ELF-1 (cell line): ENCODE data around the gene AKR1A1.
A peak's percentile ranks its signal among the peaks of the same experiment; 100 is the strongest.
"Not testable (repeated sequence)": the region's sequence is repeated elsewhere in the genome, so short reads cannot be mapped to it uniquely, and the experiment has no call there.

ENCODE experiments used
- DNase-seq: peaks from one replicate; pipeline ENCODE4 v3.0.0-alpha.2; 2016; ENCODE audit warnings: low read depth, low spot score

AKR1A1 gene

DNA sequence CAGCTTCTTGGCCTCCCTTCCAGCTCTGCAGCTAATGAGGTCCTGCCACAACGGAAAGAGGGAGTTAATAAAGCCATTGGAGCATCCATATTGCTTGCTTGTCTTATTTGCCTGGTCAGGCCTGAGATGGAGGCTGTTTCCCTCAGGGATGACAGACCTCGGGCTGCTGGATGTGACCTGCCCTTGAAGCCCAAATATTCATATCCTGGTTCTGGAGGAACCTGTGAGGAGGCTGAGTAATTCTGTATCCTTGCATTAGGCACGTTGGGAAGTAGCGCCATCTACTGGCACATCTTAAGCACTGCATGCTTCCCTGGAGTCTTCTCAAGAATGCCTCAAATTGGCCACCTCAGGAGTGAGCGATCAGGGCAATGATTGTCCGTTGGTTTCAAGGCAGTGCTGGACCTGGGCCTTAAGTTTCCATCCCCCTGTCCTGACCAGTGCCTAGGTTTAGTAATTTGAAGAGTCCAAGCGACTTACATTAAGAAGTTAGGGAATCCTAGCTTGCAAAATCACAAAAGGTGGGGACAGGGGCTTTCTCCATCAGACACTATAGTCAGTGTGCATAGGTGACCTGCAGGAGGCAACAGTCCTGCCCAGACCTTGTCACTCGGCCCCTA, 19.4 kb downstream of the AKR1A1 start:
- DNase-seq: peak; percentile 84

DNA sequence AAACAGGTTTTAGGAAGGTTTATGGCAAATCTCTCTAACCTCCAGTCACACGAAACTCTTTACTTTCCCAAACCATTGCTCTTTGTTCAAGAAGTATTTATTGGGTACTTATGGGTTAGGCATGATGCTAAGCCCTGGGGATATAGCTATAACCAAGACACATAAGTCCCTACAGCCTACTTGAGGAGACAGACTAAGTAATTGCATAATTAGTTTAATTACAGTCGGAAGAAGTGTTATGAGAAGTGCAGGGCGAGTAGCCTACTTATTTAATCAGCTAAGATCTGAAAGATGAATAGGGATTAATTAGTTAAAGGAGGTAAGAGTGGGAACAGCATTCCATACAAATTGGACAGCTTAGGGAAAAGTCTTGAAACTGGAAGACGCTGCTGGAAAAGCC, 20.0 kb downstream of the AKR1A1 start:
- DNase-seq: no peak

DNA sequence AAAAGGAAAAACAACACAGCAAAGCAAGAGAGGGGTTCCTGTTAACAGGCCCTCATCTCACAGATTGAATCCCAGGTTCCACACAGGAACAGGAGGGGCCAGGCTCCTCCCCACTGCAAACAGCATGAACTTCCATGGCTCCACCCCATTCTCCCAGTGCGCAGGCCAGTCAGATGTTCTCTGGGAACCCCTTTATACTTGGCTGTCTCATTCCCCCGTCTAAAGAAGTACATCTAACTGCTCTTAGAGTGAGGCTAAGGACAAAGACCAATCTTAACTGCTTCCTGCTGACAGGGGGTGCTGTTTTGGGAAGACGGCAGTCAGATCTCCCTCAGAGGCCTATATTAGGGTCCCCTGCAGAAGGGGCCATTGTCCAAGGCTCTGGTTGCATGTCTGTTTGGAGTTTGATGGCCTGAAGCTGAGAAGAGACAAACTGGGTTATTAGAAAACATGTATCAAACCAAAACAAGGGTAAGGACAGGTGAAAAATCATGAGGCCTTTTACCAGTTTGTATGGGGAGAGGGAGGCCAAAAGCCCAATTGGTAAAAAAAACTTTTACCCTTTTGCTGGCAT, 22.7 kb downstream of the AKR1A1 start:
- no peak for DNase-seq

DNA sequence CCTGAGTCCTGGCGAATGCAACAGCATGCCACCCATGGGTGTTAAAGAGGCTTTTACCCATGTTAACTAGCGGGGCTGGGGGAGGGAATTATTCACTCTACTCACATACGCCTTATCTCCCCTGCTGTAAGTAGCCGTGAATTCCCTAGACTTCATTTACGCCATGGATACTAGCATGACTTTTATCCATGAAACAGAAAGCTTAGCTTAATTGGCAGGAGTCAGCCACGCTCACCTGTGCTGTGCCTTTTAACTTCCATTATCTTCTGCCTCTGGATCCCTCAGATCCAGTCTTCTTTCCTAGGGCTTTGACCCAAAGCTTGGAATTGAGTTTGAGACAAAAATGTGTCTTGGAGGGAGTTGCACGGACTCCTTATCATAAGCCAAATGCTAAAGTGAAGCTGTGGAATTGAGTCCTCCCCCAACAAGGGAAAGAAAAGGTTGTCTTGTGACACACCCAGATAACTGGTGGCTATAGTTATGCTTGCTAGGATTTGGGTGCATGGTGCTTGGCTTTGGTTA, 23.5 kb downstream of the AKR1A1 start:
- no peak for DNase-seq

DNA sequence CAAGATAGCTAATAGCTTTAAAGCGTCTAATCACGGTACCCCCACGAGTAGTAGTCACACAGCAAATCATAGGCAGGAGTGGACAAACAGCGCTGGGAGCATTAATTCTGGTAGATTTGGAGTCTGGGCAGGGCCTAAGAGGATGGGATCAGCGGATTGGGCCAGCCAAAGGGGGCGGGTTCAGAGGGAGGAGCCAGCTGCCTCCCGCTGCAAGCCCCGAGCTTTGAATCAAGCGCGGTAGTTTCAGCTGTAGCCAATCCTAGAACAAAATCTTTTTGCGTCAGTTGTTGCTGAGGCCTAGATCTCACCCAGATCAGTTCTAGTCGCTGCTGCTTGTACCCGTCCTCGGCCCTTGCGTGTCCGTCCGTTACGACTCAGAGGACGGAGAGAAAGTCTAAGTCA, 32.6 kb downstream of the AKR1A1 start:
- peak; percentile 98 for DNase-seq

DNA sequence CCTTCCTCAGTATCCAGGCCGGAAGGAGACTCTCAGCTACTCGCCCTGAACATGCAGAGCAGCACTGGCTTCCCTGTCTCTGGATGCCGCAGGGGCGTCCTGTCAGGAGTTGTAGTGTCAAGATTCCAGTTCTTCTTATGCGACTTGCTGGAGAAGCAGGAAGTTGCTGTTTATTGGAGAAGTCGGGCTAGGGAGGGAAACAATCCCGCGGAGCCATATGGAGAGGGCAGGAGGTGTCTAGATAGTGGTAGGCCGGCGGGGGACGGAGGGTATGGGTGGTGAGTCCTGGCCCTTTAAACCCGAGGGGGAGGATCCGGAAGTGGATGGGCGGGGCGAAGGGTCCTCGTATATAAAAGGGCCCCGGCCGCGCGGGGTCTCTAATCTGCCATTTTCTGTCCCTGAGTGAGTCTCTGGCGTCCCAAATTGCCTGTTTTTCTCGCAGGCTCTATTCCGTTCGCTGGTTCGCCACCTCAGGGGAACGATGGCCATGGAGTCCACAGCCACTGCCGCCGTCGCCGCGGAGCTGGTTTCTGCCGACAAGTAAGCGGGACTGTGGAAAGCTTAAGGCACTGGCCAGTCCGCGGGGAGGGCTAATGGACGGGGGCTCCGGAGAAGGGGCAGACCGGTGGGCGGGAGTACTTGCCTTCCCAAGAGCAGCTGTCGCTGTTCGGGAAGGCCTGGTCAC, 33.2 kb downstream of the AKR1A1 start, which contains the start of gene NASP:
Gene NASP, plus strand, starts transcription at position 376 of the 685 bp plus-strand sequence. Its CDS starts 106 bp downstream, at position 482.
- DNase-seq: peak; percentile 97

DNA sequence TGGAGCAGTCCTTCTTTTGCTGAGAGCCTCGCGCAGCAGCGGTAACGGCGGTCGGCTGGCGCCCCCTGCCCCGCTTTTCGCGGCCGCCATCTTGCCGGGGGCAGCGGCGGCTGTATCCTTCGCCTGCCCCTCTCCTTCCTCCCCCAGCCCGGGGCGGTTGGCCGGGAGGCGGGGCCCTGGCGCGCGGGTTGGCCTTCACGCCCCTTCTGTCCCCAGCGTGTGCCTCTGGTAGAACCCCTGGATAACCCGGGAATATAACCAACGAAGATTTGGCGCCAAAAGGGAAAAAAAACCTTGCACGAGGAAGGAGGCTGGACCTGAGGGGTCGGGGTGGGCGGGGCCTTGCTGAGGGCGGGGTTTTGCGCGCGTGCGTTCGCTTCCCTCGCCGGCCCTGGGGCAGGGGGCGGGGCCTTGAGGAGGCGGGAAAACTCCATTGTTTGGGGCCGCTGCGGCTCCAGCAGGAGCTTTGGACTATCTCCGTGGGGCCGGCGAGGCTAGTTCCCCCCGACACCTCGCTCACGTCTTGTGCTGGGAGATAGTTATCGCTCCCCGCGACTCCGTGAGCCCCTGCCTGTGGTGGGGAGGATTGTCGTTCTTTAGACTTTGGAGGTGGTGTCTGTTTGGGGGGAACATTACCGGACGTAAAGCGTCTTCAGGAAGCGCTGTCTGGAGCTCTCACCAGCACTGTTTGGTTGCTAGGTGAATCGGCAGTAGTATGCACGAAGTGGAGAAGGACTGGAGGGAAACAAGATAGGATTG, 33.9 kb downstream of the AKR1A1 start:
- DNase-seq: peak; percentile 95

DNA sequence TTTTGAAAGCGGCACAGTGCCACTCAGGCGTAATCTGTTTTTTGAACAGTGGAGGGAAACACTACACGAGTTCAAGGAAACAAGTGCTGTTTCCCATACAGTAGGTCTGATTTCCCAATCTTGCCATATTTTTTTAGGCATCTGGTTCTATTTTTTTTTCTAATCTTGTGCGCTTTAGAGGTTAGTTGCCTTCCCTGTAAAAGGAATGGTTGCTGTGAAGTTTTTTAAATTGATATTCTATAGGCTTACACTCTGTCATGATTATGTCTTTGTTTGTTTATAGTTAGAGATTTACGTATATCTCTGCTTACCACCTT, 34.4 kb downstream of the AKR1A1 start:
- DNase-seq: no peak

DNA sequence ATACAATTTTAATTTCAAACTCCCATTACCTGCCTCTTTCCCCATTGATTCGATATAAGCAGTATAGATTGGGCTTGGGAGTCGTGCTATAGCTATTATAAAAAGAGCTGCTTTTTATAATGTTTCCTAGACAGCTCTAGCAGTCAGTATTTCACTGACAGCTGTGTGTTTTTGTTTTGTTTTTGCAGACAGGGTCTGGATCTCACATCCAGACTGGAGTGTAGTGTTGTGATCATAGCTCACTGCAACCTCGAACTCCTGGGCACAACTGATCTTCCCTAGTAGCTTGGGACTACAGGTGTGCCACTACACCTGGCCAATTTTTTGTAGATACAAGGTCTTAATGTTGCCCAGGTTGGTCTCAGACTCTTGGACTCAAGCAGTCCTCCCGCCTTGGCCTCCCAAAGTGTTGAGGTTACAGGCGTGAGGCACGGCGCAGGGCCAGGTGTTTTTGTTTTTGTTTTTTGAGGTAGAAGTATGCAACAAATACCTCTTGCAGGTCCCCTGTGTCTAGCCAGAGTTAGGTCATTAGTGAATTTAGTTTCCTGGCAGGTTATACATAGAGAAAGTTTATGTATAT, 35.0 kb downstream of the AKR1A1 start:
- DNase-seq: peak; percentile 27

DNA sequence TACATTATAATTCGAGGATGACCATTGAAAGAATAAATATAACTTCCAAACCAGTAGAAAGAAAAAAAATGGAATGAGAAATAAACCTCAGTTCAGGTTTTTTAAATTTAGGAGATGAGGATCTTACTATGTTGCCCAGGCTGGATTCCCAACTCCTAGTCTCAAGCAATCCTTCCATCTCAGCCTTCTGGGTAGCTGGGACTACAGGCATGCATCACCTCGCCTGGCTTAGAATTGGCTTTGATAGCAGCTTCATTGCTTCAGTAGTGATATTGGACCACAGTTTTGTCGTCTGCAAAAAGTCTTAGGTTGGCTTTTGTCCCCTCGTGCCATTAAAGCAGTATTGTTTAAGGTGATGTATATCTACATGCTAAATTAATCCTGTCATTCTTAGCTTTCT, 36.1 kb downstream of the AKR1A1 start:
- no peak for DNase-seq

DNA sequence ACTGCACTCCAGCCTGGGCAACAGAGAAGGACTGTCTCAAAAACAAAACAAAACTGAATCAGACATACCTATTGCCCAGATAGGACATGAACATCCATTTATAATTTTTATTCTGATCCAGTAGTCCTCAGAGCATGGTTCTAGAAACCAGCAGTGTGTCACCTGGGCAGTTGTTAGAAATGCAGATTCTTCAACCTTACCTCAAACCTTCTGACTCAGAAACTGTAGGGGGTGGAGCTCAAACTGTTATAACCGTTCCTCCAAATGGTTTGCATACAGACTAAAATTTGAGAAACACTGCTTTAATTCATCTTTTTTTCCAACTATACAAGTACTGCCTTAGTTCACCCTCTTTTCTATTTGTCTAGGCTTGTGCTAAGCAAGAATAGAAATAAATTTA, 39.2 kb downstream of the AKR1A1 start:
- no peak for DNase-seq

DNA sequence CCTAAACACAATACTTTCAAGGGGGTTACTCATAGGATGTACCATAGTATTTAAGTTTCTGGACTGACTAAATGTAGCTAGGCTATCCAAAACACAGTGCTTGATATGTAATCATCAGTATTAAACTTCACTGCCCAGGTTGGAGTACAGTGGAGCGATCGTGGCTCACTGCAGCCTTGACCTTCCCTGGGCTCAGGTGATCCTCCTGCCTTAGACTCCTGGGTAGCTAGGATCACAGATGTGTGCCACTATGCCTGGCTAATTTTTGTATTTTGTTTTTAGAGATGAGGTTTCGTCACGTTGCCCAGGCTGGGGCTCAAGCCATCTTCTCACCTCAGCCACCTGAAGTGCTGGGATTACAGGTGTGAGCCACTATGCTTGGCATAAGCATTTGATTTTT, 43.8 kb downstream of the AKR1A1 start:
- no peak for DNase-seq

DNA sequence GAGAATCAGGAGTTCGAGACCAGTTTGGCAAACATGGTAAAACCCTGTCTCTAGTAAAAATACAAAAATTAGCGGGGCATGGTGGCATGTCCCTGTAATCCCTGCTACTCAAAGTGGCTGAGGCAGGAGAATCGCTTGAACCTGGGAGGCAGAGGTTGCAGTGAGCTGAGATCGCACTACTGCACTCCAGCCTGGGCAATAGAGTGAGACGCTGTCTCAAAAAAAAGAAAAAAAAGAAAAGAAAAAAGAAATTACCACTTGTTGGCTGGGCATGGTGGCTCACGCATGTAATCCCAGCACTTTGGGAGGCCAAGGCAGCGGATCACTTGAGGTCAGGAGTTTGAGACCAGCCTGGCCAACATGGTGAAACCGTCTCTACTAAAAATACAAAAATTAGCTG, 46.1 kb downstream of the AKR1A1 start:
- DNase-seq: not testable (repeated sequence)

DNA sequence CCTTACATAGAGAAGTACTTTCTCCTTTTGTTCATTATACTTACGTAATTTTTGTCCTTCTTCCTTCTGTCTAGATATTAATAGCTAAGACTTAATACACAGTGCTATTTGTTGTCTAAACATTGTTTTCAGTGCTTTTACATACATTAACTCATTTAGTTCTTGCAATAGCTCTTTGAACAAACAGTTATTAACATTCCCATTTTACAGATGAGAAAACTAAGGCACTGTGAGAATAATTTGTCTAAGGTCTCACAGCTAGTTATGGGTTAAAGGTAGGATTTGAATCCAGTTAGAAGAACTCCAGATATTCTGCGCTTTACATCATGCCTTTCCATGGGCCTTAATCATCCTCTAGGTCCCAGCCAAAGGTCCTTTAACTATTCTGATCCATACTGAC, 53.6 kb downstream of the AKR1A1 start:
- no peak for DNase-seq

DNA sequence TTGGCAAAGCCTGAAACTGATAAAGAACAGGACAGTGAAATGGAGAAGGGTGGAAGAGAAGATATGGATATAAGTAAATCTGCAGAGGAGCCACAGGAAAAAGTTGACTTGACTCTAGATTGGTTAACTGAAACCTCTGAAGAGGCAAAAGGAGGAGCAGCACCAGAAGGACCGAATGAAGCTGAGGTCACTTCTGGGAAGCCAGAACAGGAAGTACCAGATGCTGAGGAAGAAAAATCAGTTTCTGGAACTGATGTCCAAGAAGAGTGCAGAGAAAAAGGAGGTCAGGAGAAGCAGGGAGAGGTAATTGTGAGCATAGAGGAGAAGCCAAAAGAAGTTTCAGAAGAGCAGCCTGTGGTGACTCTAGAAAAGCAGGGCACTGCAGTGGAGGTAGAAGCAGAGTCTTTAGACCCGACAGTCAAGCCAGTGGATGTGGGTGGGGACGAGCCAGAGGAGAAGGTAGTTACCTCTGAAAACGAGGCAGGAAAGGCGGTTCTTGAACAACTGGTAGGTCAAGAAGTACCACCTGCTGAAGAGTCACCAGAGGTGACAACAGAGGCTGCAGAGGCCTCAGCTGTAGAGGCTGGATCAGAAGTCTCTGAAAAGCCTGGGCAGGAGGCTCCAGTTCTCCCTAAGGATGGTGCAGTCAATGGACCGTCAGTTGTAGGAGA, 56.9 kb downstream of the AKR1A1 start:
- no peak for DNase-seq

DNA sequence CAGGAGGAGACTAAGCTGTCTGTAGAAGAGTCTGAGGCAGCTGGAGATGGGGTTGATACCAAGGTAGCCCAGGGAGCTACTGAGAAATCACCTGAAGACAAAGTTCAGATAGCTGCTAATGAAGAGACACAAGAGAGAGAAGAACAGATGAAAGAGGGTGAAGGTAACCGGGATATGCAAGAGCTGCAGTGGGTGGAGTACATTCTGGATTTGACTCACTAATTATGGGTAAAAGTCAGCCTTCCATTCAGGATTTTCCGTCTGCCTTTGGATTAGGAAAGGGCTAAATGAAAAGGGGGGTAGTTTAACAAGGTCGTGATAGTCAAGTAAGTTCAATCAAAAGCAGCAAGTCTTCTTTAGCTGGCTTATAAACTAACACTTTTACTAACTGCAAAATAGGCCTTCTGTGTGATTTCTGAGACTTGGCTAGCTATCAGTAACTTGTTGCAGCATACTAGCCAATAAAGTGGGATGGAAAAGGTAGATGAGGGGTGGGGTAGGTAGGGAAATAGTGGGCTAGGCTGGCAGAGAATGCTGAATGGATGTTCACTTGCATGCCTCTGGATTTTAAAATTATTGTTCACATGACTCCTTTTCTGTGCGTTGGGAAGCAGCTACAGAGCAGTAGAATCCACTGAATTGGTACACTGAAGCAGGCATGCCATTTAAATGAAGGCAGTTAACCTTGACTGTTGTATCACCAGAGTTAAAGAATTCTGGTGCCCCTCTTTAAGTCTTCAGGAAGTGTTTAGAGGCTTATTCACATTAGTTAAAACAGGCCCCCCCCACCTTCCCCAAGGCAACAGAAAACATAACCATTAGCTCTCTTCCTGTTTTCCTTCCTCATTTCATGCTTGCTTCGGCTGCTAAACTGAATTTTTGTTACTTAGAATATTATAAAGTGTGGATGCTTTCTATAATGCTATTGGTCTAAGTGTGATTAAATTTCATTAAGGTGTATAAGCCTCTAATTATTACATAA, 57.8 kb downstream of the AKR1A1 start:
- DNase-seq: no peak

DNA sequence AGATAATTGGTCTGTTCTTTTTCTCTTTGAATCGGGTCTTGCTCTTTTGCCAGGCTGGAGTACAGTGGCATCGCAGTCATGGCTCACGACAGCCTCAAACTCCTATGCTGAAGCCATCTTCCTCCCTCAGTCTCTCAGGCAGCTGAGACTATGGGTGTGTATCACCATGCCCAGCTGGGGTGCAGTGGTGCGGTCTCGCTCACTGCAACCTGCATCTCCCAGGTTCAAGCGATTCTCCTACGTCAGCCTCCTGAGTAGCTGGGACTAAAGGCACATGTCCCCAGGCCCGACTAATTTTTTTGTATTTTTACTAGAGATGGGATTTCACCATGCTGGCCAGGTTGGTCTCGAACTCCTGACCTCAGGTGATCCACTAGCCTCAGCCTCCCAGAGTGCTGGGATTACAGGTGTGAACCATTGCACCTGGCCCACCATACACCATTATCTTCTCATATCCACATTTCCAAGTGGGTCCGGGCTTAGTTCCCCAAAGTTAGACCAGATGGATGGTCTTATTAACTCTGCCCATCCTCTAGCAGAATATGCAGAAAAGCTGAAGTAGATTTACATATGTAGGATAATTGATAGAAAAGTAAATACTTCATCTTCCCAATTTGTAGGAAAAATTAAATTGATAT, 60.1 kb downstream of the AKR1A1 start:
- DNase-seq: no peak

DNA sequence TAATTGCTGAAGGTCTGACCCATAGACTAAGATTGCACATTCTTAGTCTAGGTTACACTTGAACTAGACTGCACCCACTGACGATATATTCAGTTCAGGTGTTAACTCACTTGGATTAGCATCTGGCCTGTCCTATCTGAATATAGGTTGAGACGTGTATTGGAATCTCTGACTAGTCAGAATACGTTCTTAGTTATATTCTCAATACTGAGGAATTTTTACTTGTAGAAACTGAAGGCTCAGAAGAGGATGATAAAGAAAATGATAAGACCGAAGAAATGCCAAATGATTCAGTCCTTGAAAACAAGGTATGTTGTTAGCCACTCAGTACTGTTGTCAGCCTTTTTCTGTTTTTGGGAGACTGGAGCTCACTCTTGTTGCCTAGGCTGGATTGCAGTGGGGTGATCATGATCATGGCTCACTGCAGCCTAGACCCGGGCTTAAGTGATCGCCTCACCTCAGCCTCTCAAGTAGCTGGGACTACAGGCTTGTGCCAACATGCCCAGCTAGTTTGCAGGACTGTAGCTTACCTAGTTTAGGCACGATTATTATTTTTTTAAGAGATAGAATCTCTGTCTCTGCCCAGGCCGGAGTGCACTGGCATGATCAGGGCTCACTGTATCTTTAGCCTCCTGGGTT, 62.4 kb downstream of the AKR1A1 start:
- DNase-seq: no peak

DNA sequence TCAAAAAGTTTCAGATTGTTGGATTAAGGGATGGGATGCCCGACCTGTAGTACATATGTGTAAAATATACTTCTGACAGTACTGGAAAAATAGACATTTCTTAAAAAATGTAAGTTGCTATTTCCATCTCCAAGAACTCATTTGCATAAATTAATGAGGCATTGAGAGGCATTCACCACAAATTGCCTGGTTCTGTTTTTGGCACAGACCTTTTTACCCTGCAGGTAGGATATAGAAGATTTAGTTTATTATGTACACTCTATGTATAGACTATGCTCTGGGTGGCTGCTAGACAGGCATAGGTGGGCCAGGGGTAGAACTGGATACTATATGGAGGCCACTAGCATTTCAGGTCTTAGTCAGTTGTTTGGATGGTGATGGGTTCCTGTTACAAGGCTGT, 65.3 kb downstream of the AKR1A1 start:
- no peak for DNase-seq
